H1 (cell line): ENCODE data around the gene CTIF. TPM values are rescaled to one million over a fixed set of nuclear protein-coding genes. Genes with fewer than 3 reads are reported as not detected.

Experiments
- CTCF ChIA-PET: fragments of 300-600 bp; sonication (Branson Sonifier 250); formaldehyde crosslinking; loops from one replicate; lab custom pipeline; 2021; ENCODE audit not compliant: partially characterized antibody; lab: Charles Lee
- POLR2A ChIA-PET: fragments of 300-600 bp; sonication (Branson Sonifier 250); formaldehyde crosslinking; loops from one replicate; lab custom pipeline; 2021; ENCODE audit warnings: inconsistent platforms; ENCODE audit not compliant: partially characterized antibody; lab: Charles Lee
- DNase-seq, 2 experiments: peaks; one replicate each; pipeline versions ENCODE4 v3.0.0 to v3.0.0-alpha.2; 2010 to 2022; ENCODE audit warnings: low spot score in 2 of 2, low read depth in 1 of 2, mixed read lengths in 1 of 2
- FAIRE-seq: peaks from 2 replicates; lab custom pipeline; 2011; peaks lifted over from hg19 to GRCh38; lab: Jason Lieb, UNC
- H2AFZ ChIP-seq: 2 replicates; pipeline ENCODE4 v1.8.1; 2012; ENCODE audit warnings: low read length, inconsistent platforms
- H2AK5ac ChIP-seq: 2 replicates; pipeline ENCODE4 v1.6.1; 2013; ENCODE audit warnings: low read depth, low read length
- H2BK120ac ChIP-seq: replicated peaks from 2 replicates; pipeline ENCODE3; 2013; ENCODE audit warnings: low read depth, low read length, inconsistent platforms
- H2BK12ac ChIP-seq: 2 replicates; pipeline ENCODE4 v1.6.1; 2013; ENCODE audit warnings: low read depth, low read length
- H2BK15ac ChIP-seq: 2 replicates; pipeline ENCODE4 v1.6.1; 2013; ENCODE audit warnings: low read length
- H2BK20ac ChIP-seq: 2 replicates; pipeline ENCODE4 v1.6.1; 2013; ENCODE audit warnings: low read length
- H2BK5ac ChIP-seq: 2 replicates; pipeline ENCODE4 v1.6.1; 2013; ENCODE audit warnings: low read depth, low read length
- H3K14ac ChIP-seq: 2 replicates; pipeline ENCODE4 v1.6.1; 2013; ENCODE audit warnings: inconsistent platforms; ENCODE audit not compliant: insufficient read length
- H3K18ac ChIP-seq: 2 replicates; pipeline ENCODE4 v1.6.1; 2013; ENCODE audit warnings: low read length; ENCODE audit errors: extremely low read depth
- H3K23ac ChIP-seq: 2 replicates; pipeline ENCODE4 v1.6.1; 2013; ENCODE audit warnings: inconsistent platforms; ENCODE audit not compliant: insufficient read length
- H3K23me2 ChIP-seq: 2 replicates; pipeline ENCODE4 v1.6.1; 2013; ENCODE audit warnings: low read depth, low read length
- H3K27ac ChIP-seq: 2 replicates; pipeline ENCODE4 v1.6.1; 2011; ENCODE audit warnings: low read depth, low read length, inconsistent platforms
- H3K27me3 ChIP-seq, 4 experiments: replicated peaks in 1 of 4; 1 replicate in 1 of 4; 2 replicates in 3 of 4; pipeline versions ENCODE4 v1.6.1 to v1.8.1; 2011 to 2013; ENCODE audit warnings: low read length in 3 of 4, mild to moderate bottlenecking in 3 of 4, inconsistent platforms in 2 of 4, mixed read lengths in 2 of 4, moderate library complexity in 1 of 4; ENCODE audit not compliant: control insufficient read depth in 3 of 4, insufficient read depth in 3 of 4; ENCODE audit errors: extremely low read depth in 1 of 4
- H3K36me3 ChIP-seq, 4 experiments: 2 replicates each; pipeline versions ENCODE4 v1.6.1 to v1.8.1; 2011 to 2013; ENCODE audit warnings: mild to moderate bottlenecking in 4 of 4, low read length in 3 of 4, moderate library complexity in 2 of 4, control low read depth in 1 of 4, inconsistent platforms in 1 of 4; ENCODE audit not compliant: insufficient read depth in 4 of 4, control insufficient read depth in 2 of 4
- H3K4ac ChIP-seq: replicated peaks from 2 replicates; pipeline ENCODE3; 2013; ENCODE audit warnings: low read length, low read depth, mixed read lengths, inconsistent platforms; ENCODE audit not compliant: insufficient read length
- H3K4me1 ChIP-seq, 4 experiments: replicated peaks in 1 of 4; 1 replicate in 1 of 4; 2 replicates in 3 of 4; pipeline versions ENCODE4 v1.6.1 to v1.8.1; 2011 to 2013; ENCODE audit warnings: low read length in 3 of 4, inconsistent platforms in 2 of 4, mixed read lengths in 1 of 4; ENCODE audit not compliant: insufficient read depth in 4 of 4, control insufficient read depth in 3 of 4
- H3K4me2 ChIP-seq, 2 experiments: 2 replicates each; pipeline versions ENCODE4 v1.6.1 to v1.8.1; 2011 to 2013; ENCODE audit warnings: low read depth in 2 of 2, low read length in 2 of 2, control low read depth in 1 of 2, inconsistent platforms in 1 of 2, mild to moderate bottlenecking in 1 of 2; ENCODE audit not compliant: insufficient read depth in 1 of 2
- H3K4me3 ChIP-seq, 4 experiments: fragments of 200-600, 300-600 bp in 1 of 4; sonication (generic), shearing (Covaris generic), sonication (Bioruptor Twin) in 1 of 4; 2 replicates each; pipeline versions ENCODE4 v1.5.1 to v1.8.1; 2011 to 2016; ENCODE audit warnings: low read length in 4 of 4, low read depth in 3 of 4, control low read depth in 2 of 4, inconsistent platforms in 2 of 4, mild to moderate bottlenecking in 2 of 4, mixed read lengths in 1 of 4, moderate library complexity in 1 of 4; ENCODE audit not compliant: insufficient read depth in 2 of 4; ENCODE audit errors: extremely low read depth in 1 of 4
- H3K56ac ChIP-seq: replicated peaks from 2 replicates; pipeline ENCODE3; 2013; ENCODE audit warnings: low read depth, mild to moderate bottlenecking, mixed read lengths, low read length, inconsistent platforms; ENCODE audit not compliant: insufficient read length
- H3K79me1 ChIP-seq: 2 replicates; pipeline ENCODE4 v1.6.1; 2013; ENCODE audit warnings: low read depth, low read length, control low read depth
- H3K79me2 ChIP-seq, 2 experiments: 2 replicates each; pipeline versions ENCODE4 v1.6.1 to v1.8.1; 2012 to 2013; ENCODE audit warnings: low read length in 2 of 2, mild to moderate bottlenecking in 2 of 2, inconsistent platforms in 1 of 2; ENCODE audit not compliant: insufficient read depth in 2 of 2, control insufficient read depth in 1 of 2
- H3K9ac ChIP-seq, 4 experiments: replicated peaks in 1 of 4; 1 replicate in 1 of 4; 2 replicates in 3 of 4; pipeline versions ENCODE4 v1.6.1 to v1.8.1; 2011 to 2013; ENCODE audit warnings: low read depth in 3 of 4, low read length in 3 of 4, control low read depth in 2 of 4, mild to moderate bottlenecking in 2 of 4, moderate library complexity in 2 of 4, inconsistent platforms in 1 of 4; ENCODE audit errors: extremely low read depth in 1 of 4
- H3K9me3 ChIP-seq, 2 experiments: 2 replicates each; pipeline versions ENCODE4 v1.6.1 to v1.8.1; 2012 to 2013; ENCODE audit warnings: mild to moderate bottlenecking in 2 of 2, moderate library complexity in 2 of 2, control low read depth in 1 of 2, inconsistent platforms in 1 of 2, low read depth in 1 of 2, low read length in 1 of 2, mixed read lengths in 1 of 2; ENCODE audit not compliant: insufficient read depth in 2 of 2
- H4K20me1 ChIP-seq, 2 experiments: replicated peaks in 1 of 2; 2 replicates each; pipeline versions ENCODE3 to v1.8.1; 2011 to 2013; ENCODE audit warnings: inconsistent platforms in 2 of 2, low read length in 2 of 2, mild to moderate bottlenecking in 1 of 2; ENCODE audit not compliant: insufficient read depth in 2 of 2, control insufficient read depth in 1 of 2
- H4K5ac ChIP-seq: 2 replicates; pipeline ENCODE4 v1.6.1; 2013; ENCODE audit warnings: low read length, low read depth, mixed read lengths, inconsistent platforms; ENCODE audit not compliant: insufficient read length
- H4K8ac ChIP-seq: 2 replicates; pipeline ENCODE4 v1.8.0; 2013; ENCODE audit warnings: mild to moderate bottlenecking, moderate library complexity, low read length, inconsistent platforms; ENCODE audit not compliant: insufficient read depth; ENCODE audit errors: extremely low read depth
- H4K91ac ChIP-seq: replicated peaks from 2 replicates; pipeline ENCODE3; 2013; ENCODE audit warnings: low read length, mixed read lengths, inconsistent platforms; ENCODE audit not compliant: insufficient read length
- BACH1 ChIP-seq: IDR thresholded peaks from 2 replicates; pipeline ENCODE4 v1.6.1; 2012; ENCODE audit warnings: low read length, improper control_type of control experiment
- CBX5 ChIP-seq: fragments of 300-800, 300-1000 bp; sonication (generic); IDR thresholded peaks from 2 replicates; pipeline ENCODE4 v1.7.1; 2016; ENCODE audit warnings: antibody characterized with exemption, low read length, low read depth
- CEBPB ChIP-seq: IDR thresholded peaks from 2 replicates; pipeline ENCODE4 v1.6.1; 2012; ENCODE audit warnings: low read depth, low read length
- FOSL1 ChIP-seq: IDR thresholded peaks from 2 replicates; pipeline ENCODE4 v1.6.1; 2011; ENCODE audit warnings: mild to moderate bottlenecking, low read depth, low read length, moderate library complexity; ENCODE audit not compliant: insufficient read depth
- GTF2F1 ChIP-seq: IDR thresholded peaks from 2 replicates; pipeline ENCODE4 v1.6.1; 2012; ENCODE audit warnings: low read depth, low read length, improper control_type of control experiment, borderline replicate concordance
- JUN ChIP-seq: IDR thresholded peaks from 2 replicates; pipeline ENCODE4 v1.6.1; 2011; ENCODE audit warnings: low read depth, mild to moderate bottlenecking, improper control_type of control experiment, low read length
- KDM1A ChIP-seq: fragments of 200-600, 300-600 bp; sonication (generic); IDR thresholded peaks from 2 replicates; pipeline ENCODE4 v1.7.1; 2016; ENCODE audit warnings: mild to moderate bottlenecking, low read length, borderline replicate concordance
- KDM5A ChIP-seq: fragments of 200-600 bp; IDR thresholded peaks from 2 replicates; pipeline ENCODE4 v1.7.1; 2012; ENCODE audit warnings: mild to moderate bottlenecking, low read length, inconsistent platforms, mixed read lengths
- POLR2AphosphoS5 ChIP-seq: IDR thresholded peaks from 2 replicates; pipeline ENCODE4 v1.6.1; 2011; ENCODE audit warnings: low read depth, low read length
- RBBP5 ChIP-seq: IDR thresholded peaks from 2 replicates; pipeline ENCODE4 v1.7.1; 2012; ENCODE audit warnings: low read depth, mild to moderate bottlenecking, inconsistent platforms, low read length, moderate library complexity, borderline replicate concordance
- RFX5 ChIP-seq: IDR thresholded peaks from 2 replicates; pipeline ENCODE4 v1.6.1; 2011; ENCODE audit warnings: low read depth, low read length, improper control_type of control experiment, borderline replicate concordance
- RNF2 ChIP-seq: fragments of 200-900, 300-1000 bp; sonication (generic); IDR thresholded peaks from 2 replicates; pipeline ENCODE4 v1.7.1; 2016; ENCODE audit warnings: borderline replicate concordance, low read depth, mild to moderate bottlenecking, antibody characterized with exemption, low read length; ENCODE audit not compliant: poor library complexity, severe bottlenecking; ENCODE audit errors: missing control alignments
- SAP30 ChIP-seq: fragments of 300-600 bp; sonication (generic); IDR thresholded peaks from 2 replicates; pipeline ENCODE4 v1.7.1; 2012; ENCODE audit warnings: low read length, moderate library complexity, mild to moderate bottlenecking, inconsistent platforms; ENCODE audit not compliant: insufficient read depth, insufficient replicate concordance
- TEAD4 ChIP-seq: IDR thresholded peaks from 2 replicates; pipeline ENCODE4 v1.6.1; 2012; ENCODE audit warnings: low read depth, low read length, inconsistent platforms, mixed read lengths
- WGBS, 2 experiments: shearing (Covaris generic) in 1 of 2; methylation state at CpG; one replicate each; pipeline versions ENCODE4 v1.1.6 to v1.1.7; 2013 to 2015; ENCODE audit warnings: low lambda C conversion rate in 2 of 2, mixed read lengths in 2 of 2, inconsistent platforms in 1 of 2, low coverage in 1 of 2, missing lambda C conversion rate in 1 of 2; ENCODE audit not compliant: insufficient replicate concordance in 2 of 2, insufficient coverage in 1 of 2, insufficient read length in 1 of 2; ENCODE audit errors: extremely low coverage in 1 of 2, missing lambda C conversion rate in 1 of 2; 5-methylcytosine and 5-hydroxymethylcytosine counted together
- polyA plus RNA-seq, 7 experiments: library from polyadenylated mRNA; depleted of rRNA in 3 of 7; stranded (reverse) in 5 of 7; unstranded in 2 of 7; fragments of >200 nt in 5 of 7; fragments of 200-250 nt in 2 of 7; gene quantifications; 1 replicate in 5 of 7; 2 replicates in 1 of 7; 4 replicates in 1 of 7; pipeline versions ENCODE4 v1.2.1 to v1.2.3, GENCODE V29; 2011 to 2013; ENCODE audit warnings: missing spikeins in 2 of 7, mixed read lengths in 2 of 7
- total RNA-seq: library from RNA; stranded (reverse); fragmentation: NEBNext Ultra II Directional; extraction: Animal tissue kit (Norgen Biotek cat#: 25700); gene quantifications from 2 replicates; pipeline ENCODE4 v1.2.1, GENCODE V29; 2021

CTIF gene
- total and polyA plus RNA-seq, 2 of the 8 experiments (the other 6 are each of a cell fraction or from before 2014, with no cell fraction given) = 9.0 to 17.8 TPM

DNA sequence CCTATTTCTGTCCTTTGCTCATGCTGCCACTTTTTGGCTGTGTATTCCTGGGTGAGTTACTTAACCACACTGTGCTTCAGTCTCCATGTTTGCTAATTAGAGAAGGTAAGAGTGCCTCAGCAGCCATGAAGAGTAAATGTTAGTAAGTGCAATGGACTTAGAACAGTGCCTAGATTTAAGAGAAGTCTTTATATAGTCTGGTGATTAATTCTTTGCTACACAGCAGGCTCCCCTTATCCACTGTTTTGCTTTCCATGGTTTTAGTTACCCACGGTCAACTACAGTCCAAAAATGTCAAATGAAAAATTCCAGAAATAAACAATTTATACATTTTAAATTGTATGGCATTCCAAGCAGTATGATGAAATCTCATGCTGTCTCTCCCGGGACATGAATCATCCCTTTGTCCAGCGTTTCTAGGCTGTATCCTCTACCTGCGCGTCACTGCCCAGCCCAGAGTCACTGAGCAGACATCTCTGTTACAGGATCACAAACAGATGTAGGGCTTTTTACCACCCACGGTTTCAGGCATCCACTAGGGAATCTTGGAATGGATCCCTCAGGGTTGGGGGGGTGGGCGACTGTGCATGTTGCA lies 91.0 kb downstream of the CTIF start:
- no peak overlapping the region for H3K4me2 ChIP-seq
- ChIA-PET POLR2A (no interaction called here), CTCF (interaction anchor here (1.0 to 1.8 kb wide), 4 partner anchors 9 to 24 kb away, joined by 3 to 5 read pairs (median 3); no protein-coding TSS in a partner anchor)
- no peaks in the 10 kb centered on the region for H3K36me3 ChIP-seq
- H2AK5ac ChIP-seq = no peak overlapping the region
- no peak overlapping the region for H4K5ac ChIP-seq
- no peak overlapping the region for H3K56ac ChIP-seq
- DNase-seq = no peak
- no peak overlapping the region for H3K23ac ChIP-seq
- no peak overlapping the region for H2BK5ac ChIP-seq
- no peak overlapping the region for H2BK12ac ChIP-seq
- no peak overlapping the region for H3K9ac ChIP-seq
- TF ChIP-seq CEBPB (no peak), RFX5 (no peak), RBBP5 (no peak), POLR2AphosphoS5 (no peak), KDM5A (no peak), GTF2F1 (no peak), CBX5 (no peak), FOSL1 (no peak), RNF2 (no peak), KDM1A (no peak), TEAD4 (no peak), JUN (no peak), SAP30 (no peak), BACH1 (no peak)
- H3K4ac ChIP-seq = no peak overlapping the region
- no peaks in the 10 kb centered on the region for H4K20me1 ChIP-seq
- no peak overlapping the region for H2BK20ac ChIP-seq
- H3K4me1 ChIP-seq = peaks cover 0 to 2% (median under 1%) of the 10 kb centered on the region in 4 experiments; a peak in 3 of 7 replicates
- H2AFZ ChIP-seq = no peak overlapping the region
- H3K27me3 ChIP-seq = no peaks in the 10 kb centered on the region
- H3K79me2 ChIP-seq = no peaks in the 10 kb centered on the region
- WGBS, 2 experiments = 84% methylated on average over 7 of the region's 7 CpGs; no CpG with 5 or more reads in 1 of the 2 experiments
- no peak overlapping the region for H4K8ac ChIP-seq
- no peak overlapping the region for H2BK120ac ChIP-seq
- no peak for FAIRE-seq
- no peaks in the 10 kb centered on the region for H3K9me3 ChIP-seq
- H3K23me2 ChIP-seq = no peaks in the 10 kb centered on the region
- H3K79me1 ChIP-seq = no peaks in the 10 kb centered on the region
- H3K14ac ChIP-seq = no peak overlapping the region
- H3K4me3 ChIP-seq = no peak overlapping the region
- H2BK15ac ChIP-seq = no peak overlapping the region
- no peak overlapping the region for H4K91ac ChIP-seq
- H3K18ac ChIP-seq = no peak overlapping the region
- no peak overlapping the region for H3K27ac ChIP-seq
